ENCODE results near the gene PITPNC1. TPM values are rescaled to one million over a fixed set of nuclear protein-coding genes. Genes with fewer than 3 reads are reported as not detected.

Gene PITPNC1
- total RNA-seq, 1 donor from 2014 or later: 40.3 TPM

DNA sequence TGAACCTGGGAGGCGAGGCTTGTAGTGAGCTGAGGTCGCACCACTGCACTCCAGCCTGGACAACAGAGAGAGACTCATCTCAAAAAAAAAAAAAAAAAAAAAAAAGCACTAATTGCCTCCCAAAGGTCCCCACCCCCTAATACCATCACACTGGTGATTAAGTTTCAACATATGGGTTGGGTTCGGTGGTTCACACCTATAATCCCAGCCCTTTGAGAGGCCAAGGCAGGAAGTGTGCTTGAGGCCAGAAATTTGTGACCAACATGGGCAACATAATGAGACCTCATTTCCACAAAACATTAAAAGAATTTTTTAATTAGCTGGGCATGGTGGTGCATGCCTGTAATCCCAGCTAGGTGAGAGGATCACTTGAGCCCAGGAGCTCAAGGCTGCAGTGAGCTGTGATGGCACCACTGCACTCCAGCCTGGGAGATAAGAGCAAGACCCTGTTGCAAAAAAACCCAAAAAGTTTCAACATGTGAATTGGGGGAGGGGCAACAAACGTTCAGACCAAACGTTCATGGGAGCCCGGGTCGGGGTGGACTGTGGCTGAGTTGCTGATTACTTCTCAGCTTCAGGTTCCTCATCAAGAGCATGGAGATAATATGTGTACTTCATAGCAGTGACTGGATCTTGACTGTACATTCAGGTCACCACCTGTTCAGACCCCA, 278.5 kb downstream of the PITPNC1 start:
- Mint-ChIP-seq H3K4me1 (ENCODE audit: low read depth, unreplicated experiment) (peaks cover 2% of the 10 kb centered on the region), H3K36me3 (ENCODE audit: unreplicated experiment) (peaks cover 21% of the 10 kb centered on the region)

GRCh38 chr17:67656494-67657203, 279.6 kb downstream of the PITPNC1 start:
- Mint-ChIP-seq H3K27ac (ENCODE audit: unreplicated experiment) (no peak overlapping the region), H3K9me3 (ENCODE audit: unreplicated experiment) (peaks cover 6% of the 10 kb centered on the region), H3K27me3 (ENCODE audit: unreplicated experiment) (no peaks in the 10 kb centered on the region), H3K4me1 (ENCODE audit: low read depth, unreplicated experiment) (peaks cover 2% of the 10 kb centered on the region), H3K36me3 (ENCODE audit: unreplicated experiment) (peaks cover 25% of the 10 kb centered on the region), H3K4me3 (ENCODE audit: unreplicated experiment) (no peak overlapping the region)
- no peak for DNase-seq
- no peak for TF ChIP-seq CTCF (IDR thresholded peaks at IDR 0.05; ENCODE audit: partially characterized antibody, unreplicated experiment)

More for the DNA sequence above, 278.5 kb downstream of the PITPNC1 start:
- no peaks in the 10 kb centered on the region for H3K27me3 Mint-ChIP-seq (ENCODE audit: unreplicated experiment)
- no peak overlapping the region for H3K27ac Mint-ChIP-seq (ENCODE audit: unreplicated experiment)
- no peak overlapping the region for H3K4me3 Mint-ChIP-seq (ENCODE audit: unreplicated experiment)
- no peak for TF ChIP-seq CTCF (IDR thresholded peaks at IDR 0.05; ENCODE audit: partially characterized antibody, unreplicated experiment)
- H3K9me3 Mint-ChIP-seq (ENCODE audit: unreplicated experiment): peaks cover 6% of the 10 kb centered on the region
- DNase-seq: no peak

DNA sequence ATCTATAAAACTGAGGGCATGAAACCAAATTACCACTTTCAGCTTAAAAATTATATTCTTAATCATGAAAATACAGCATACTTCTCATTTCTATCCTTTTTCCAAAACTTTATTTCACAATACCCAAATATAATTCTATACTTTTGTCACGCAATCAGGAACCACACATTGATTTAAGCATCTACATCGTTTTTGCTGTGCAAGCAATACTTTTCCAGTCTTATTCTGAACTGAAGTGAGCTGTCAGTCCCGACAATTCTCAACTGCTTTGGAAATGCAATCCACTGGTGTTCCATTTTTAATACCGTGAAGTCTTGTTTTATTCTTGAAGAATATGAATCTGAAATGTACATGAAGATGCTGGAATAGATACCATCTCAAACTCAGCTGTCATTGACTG, 280.5 kb downstream of the PITPNC1 start:
- Mint-ChIP-seq H3K36me3 (ENCODE audit: unreplicated experiment) (peaks cover 25% of the 10 kb centered on the region), H3K27ac (ENCODE audit: unreplicated experiment) (no peak overlapping the region)
- DNase-seq: no peak

GRCh38 chr17:67658265-67658664, 281.2 kb downstream of the PITPNC1 start:
- no peak overlapping the region for H3K27ac Mint-ChIP-seq (ENCODE audit: unreplicated experiment)
- peaks cover 22% of the 10 kb centered on the region for H3K36me3 Mint-ChIP-seq (ENCODE audit: unreplicated experiment)
- no peak for DNase-seq
- no peak overlapping the region for H3K4me3 Mint-ChIP-seq (ENCODE audit: unreplicated experiment)
- H3K27me3 Mint-ChIP-seq (ENCODE audit: unreplicated experiment): peaks cover 2% of the 10 kb centered on the region
- TF ChIP-seq CTCF (IDR thresholded peaks at IDR 0.05; ENCODE audit: partially characterized antibody, unreplicated experiment): no peak
- H3K4me1 Mint-ChIP-seq (ENCODE audit: low read depth, unreplicated experiment): no peaks in the 10 kb centered on the region
- H3K9me3 Mint-ChIP-seq (ENCODE audit: unreplicated experiment): peaks cover 6% of the 10 kb centered on the region

More for the DNA sequence above, 280.5 kb downstream of the PITPNC1 start:
- no peaks in the 10 kb centered on the region for H3K4me1 Mint-ChIP-seq (ENCODE audit: low read depth, unreplicated experiment)
- no peak for TF ChIP-seq CTCF (IDR thresholded peaks at IDR 0.05; ENCODE audit: partially characterized antibody, unreplicated experiment)
- no peak overlapping the region for H3K4me3 Mint-ChIP-seq (ENCODE audit: unreplicated experiment)
- peaks cover 6% of the 10 kb centered on the region for H3K9me3 Mint-ChIP-seq (ENCODE audit: unreplicated experiment)
- H3K27me3 Mint-ChIP-seq (ENCODE audit: unreplicated experiment): peaks cover 2% of the 10 kb centered on the region

- peaks cover 6% of the 10 kb centered on the region for H3K9me3 Mint-ChIP-seq (ENCODE audit: unreplicated experiment)
- no peak for DNase-seq
- H3K27ac Mint-ChIP-seq (ENCODE audit: unreplicated experiment): no peak overlapping the region
- H3K4me1 Mint-ChIP-seq (ENCODE audit: low read depth, unreplicated experiment): no peaks in the 10 kb centered on the region
- H3K36me3 Mint-ChIP-seq (ENCODE audit: unreplicated experiment): peaks cover 20% of the 10 kb centered on the region
- no peak overlapping the region for H3K4me3 Mint-ChIP-seq (ENCODE audit: unreplicated experiment)
- H3K27me3 Mint-ChIP-seq (ENCODE audit: unreplicated experiment): peaks cover 2% of the 10 kb centered on the region
- TF ChIP-seq CTCF (IDR thresholded peaks at IDR 0.05; ENCODE audit: partially characterized antibody, unreplicated experiment): no peak
These were observed 281.9 kb downstream of the PITPNC1 start for GRCh38 chr17:67659028-67659427.
